Daoy (cell line): ENCODE measurements around the gene OGDH. TPM values are rescaled to one million over a fixed set of nuclear protein-coding genes. Genes with fewer than 3 reads are reported as not detected.

ENCODE experiments used
- DNase-seq: peaks from one replicate; pipeline ENCODE4 v3.0.0-alpha.2; 2015; ENCODE audit warnings: low read depth
- total RNA-seq: library from RNA; depleted of rRNA; stranded (reverse); fragments of >200 nt; shearing (Covaris generic); gene quantifications from 2 replicates; pipeline ENCODE4 v1.2.3, GENCODE V29; 2014

The OGDH gene
- total RNA-seq, 1 experiment from 2014 or later = 77.5 TPM

GRCh38 chr7:44637788-44638594 is 31.6 kb downstream of the OGDH start:
- DNase-seq = peak; percentile 95

- peak; percentile 99 for DNase-seq
Measured at GRCh38 chr7:44638611-44639557, 32.5 kb downstream of the OGDH start.

DNA sequence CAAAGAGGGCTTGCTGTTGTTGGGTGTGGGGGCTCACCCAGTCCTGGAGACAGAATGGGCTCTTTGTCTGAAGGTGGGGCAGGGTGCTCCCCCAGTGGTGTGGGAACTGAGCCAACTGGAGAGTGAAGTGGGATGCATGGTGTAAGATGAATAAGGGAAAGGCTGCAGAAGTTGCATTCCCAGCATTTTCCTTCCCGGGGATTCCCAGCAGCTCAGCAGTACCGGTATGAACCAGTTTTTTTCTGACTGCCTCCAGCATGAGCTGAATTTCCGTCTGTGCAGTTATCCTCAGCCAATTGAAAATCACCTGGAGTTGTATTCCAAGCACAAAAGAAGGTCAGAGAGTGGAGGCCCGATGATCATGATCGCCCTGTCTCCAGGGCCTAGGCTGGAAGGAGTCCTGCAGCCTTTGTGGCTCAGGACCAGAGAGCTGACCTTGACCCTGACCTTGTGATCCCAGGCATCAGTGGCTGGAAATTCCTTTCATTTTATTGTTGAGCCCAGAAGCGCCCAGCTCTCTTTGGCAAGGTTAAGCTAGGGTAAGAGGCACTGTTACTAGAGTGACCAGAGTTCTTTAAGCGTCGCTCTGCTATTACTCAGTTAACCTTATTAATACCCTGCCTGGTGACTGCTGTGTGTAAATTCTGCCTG is 33.4 kb downstream of the OGDH start:
- DNase-seq = peak; percentile 95

GRCh38 chr7:44643206-44643605 is 36.8 kb downstream of the OGDH start:
- no peak for DNase-seq

- no peak for DNase-seq
Measured at GRCh38 chr7:44645254-44645653, 38.8 kb downstream of the OGDH start.

- DNase-seq = no peak
Measured at GRCh38 chr7:44645696-44646095, 39.3 kb downstream of the OGDH start.

DNA sequence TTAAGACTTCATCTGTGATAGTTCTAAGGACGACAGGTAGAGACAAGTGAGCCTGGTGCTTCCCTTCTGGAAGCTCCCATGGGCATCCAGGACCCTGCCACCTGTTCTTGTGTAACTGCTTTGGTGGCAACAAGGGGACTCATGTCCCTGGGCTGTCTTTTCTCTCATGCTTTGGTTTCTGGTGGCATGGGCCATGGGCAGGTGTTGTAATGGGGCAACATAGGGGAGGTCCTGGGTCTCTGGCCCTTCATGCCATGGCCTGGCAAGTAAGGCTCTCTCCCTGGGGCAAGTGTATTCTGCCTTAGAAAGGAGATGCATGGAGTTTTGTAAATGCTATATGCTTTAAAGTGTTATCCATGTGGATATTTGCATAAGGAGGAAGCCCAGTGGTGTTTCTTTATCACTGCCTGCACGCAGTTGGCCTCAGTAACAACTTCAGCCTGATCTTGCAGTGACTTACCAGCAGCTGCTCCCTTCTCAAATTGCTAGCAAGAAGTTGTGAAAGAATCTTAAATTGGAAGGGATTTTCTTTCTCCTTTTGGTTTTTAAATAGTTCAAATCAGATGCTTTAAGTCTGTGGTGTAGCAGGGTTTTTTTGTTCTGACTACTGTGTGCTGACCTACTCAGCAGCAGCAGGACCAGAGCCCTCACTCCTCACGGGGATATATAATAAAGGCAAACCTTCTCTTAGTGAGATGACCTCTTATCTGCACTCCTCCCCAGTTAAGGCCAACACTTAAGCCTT is 39.9 kb downstream of the OGDH start:
- no peak for DNase-seq

DNA sequence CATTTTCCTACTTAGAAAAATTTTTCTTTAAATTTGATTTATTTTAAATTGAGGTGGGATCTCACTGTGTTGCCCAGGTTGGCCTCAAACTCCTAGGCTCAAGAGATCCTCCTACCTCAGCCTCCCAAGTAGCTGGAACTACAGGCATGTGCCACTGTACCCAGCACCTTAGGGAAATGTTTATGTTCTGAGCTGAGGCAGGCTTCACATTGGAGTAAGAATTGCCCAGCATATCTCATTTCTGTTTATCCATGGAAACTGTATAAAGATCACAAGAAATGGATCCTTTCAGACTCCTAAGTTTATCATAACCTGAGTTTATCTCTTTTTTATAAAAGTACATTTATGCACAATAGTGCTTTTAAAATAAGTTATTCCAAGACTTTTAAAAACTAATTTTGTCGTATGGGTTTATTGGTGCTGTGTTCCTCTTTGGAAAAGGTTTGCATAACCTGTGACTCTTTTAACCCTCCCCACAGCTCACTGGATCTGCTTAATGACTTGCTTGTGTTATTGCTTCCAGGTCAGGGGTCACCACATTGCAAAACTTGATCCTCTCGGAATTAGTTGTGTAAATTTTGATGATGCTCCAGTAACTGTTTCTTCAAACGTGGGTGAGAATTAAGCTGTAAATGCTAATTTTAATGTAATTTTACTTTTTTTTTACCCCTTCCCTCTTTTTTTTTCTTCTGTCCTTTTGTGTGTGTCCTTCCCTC is 40.7 kb downstream of the OGDH start:
- DNase-seq = no peak

GRCh38 chr7:44647981-44648714 is 41.7 kb downstream of the OGDH start:
- DNase-seq = no peak

- no peak for DNase-seq
Measured at GRCh38 chr7:44650242-44650641, 43.8 kb downstream of the OGDH start.

DNA sequence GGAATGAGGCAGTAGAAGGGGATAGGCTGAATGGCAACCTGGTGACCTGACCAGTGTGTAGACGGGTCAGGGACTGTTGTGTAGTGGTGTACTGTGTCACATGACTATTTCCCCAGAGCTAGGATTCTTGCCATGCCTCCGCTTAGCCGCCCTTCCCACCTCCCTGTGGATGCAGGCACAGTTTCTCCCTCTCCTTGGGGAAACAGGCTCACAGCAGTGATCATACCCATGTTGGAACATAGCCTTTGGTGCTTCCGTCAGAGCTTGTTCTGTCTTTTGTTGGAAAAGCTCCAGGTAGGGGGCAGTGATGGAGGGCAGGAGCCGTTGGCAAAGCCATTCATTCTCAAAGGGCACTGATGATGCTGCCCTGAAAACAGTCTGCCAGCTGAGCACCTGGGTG is 44.3 kb downstream of the OGDH start:
- no peak for DNase-seq

GRCh38 chr7:44652535-44652934 is 46.1 kb downstream of the OGDH start:
- DNase-seq = no peak

DNA sequence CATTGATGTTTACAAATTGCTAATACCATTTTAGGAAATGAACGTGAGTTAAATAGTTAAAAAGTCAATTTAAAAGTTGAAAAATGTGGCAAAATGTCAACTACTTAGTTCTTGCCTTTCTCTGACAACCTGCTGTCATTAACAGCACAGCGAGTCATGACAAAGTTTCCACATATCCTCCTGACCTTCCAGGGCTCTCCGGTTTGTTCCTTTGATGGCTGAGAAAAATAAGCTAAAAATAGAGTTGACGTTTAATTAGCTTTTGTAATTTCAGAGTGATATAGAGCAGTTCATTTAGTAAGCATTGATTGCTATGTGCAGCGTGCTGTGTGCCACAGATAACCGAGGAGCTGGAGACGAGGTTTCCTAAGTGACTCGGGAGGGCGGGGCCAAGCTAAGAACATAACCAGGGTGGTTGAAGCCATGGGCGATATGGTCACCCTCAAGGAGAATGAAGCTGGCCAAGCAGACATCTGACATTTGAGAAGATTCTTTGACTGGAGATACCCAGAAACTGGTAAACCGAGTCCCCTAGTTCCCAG is 47.9 kb downstream of the OGDH start:
- DNase-seq = no peak

DNA sequence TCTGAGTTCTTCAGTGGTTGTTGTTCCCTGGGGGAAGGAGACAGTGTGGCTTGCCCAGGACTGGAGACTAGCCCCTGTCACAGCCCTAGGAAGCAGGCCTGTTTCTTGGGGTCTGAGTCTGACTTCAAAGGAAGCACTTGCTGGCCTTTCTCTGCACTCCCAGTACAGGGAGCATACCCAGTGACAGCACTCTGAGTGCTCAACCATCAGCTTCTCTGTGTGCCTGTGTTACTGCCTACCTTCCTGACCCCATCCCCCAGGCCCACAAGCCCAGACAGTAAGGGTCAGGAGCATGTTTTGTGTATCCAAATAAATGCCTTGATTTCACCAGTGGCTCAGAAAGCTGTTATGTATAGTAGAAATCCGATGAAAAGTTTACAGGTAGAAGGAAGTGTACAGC is 48.9 kb downstream of the OGDH start:
- no peak for DNase-seq

DNA sequence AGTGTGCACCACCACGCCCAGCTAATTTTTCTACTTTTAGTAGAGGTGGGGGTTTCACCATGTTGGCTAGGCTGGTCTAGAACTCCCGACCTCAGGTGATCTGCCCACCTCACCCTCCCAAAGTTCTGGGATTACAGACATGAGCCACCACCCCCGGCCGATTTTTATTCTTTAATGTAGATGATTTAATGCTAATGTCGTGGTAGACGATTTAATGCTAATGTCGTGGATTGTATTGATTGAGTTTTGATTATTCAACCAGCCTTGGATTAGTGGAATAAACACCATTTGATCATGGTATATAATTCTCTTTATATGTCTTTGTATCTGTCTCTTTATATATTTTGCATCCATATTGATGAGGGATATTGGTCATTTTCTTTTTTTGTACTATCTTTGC is 52.6 kb downstream of the OGDH start:
- no peak for DNase-seq

- no peak for DNase-seq
Measured at GRCh38 chr7:44661233-44661632, 54.8 kb downstream of the OGDH start.

DNA sequence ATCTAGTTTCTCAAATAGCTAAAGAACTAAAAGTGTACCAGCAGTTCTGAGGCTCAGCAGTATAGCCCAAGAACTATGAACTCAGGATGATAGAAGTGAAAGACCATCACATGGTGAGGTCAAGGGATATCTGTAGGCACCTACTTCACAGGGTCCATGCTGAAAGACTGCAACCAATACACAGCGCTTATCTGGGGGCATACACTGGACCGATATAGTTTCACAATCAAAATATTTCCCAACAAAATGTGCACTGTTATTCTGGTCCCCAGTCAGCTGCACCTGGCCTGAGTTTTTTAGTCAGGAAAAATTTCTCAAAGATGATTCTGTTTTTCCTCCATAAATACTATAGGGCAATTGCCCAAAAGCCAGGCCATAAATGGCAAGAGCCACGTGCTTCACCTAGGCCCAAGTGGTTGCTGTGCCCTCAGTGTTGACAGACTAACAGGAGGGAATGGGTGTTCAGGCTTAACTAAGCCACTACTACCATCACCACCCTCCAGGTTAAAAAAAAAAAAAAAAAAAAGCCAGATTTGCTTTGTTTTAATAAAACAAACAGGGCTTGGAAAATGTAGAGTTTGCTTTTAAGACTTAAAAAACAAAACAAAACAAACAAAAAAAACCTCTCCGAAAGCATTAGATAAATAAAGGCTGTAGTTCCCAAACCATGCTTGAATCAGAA is 58.5 kb downstream of the OGDH start:
- no peak for DNase-seq

GRCh38 chr7:44665531-44666213 is 59.2 kb downstream of the OGDH start:
- DNase-seq = no peak

DNA sequence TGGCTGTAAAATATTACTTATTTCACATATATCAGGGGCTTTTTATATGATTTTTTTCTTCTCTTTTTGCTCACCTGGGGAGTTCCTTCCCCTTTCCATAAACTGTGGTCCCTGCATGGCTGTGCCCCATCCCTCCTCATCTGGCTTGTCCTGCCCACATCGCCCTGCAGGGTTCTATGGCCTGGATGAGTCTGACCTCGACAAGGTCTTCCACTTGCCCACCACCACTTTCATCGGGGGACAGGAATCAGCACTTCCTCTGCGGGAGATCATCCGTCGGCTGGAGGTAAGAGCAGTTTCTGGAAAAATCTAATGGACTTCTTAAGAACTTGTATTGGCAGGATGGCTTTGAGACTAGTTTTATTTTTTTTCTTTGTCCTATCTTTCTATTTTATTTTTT is 60.1 kb downstream of the OGDH start:
- DNase-seq = no peak
